Transverse colon (tissue), 4 donors: Measurements from ENCODE around the gene DCST2.

Experiments
- CTCF ChIP-seq, 5 experiments: fragments of 200-600 bp in 3 of 5; fragments of 450-650 bp in 2 of 5; sonication (generic) in 3 of 5; IDR thresholded peaks; 1 replicate in 2 of 5; 2 replicates in 3 of 5; pipeline ENCODE4 v1.5.1; 2016 to 2017; ENCODE audit warnings: antibody characterized with exemption in 5 of 5, inconsistent platforms in 3 of 5, mild to moderate bottlenecking in 2 of 5, moderate library complexity in 1 of 5
- EP300 ChIP-seq: sonication (generic); formaldehyde crosslinking; IDR thresholded peaks from one replicate; pipeline ENCODE4 v1.6.1; 2017; ENCODE audit warnings: antibody characterized with exemption, low read depth
- POLR2A ChIP-seq: fragments of 450-650 bp; IDR thresholded peaks from one replicate; pipeline ENCODE4 v1.6.1; 2016; ENCODE audit warnings: antibody characterized with exemption, mild to moderate bottlenecking, moderate library complexity
- POLR2AphosphoS5 ChIP-seq, 3 donors: sonication (generic); formaldehyde crosslinking; IDR thresholded peaks; one replicate each; pipeline ENCODE4 v1.6.1; 2016; ENCODE audit warnings: antibody characterized with exemption in 3 of 3

- TF ChIP-seq CTCF (IDR thresholded peaks at IDR 0.05) = no peak
- no peak for TF ChIP-seq POLR2AphosphoS5 (IDR thresholded peaks at IDR 0.05)
- TF ChIP-seq POLR2A = no peak
- TF ChIP-seq EP300 = no peak
Observed at GRCh38 chr1:155072531-155073289, 39.1 kb upstream of the DCST2 start.
